Measurements from ENCODE around the gene RET.

The RET gene

DNA sequence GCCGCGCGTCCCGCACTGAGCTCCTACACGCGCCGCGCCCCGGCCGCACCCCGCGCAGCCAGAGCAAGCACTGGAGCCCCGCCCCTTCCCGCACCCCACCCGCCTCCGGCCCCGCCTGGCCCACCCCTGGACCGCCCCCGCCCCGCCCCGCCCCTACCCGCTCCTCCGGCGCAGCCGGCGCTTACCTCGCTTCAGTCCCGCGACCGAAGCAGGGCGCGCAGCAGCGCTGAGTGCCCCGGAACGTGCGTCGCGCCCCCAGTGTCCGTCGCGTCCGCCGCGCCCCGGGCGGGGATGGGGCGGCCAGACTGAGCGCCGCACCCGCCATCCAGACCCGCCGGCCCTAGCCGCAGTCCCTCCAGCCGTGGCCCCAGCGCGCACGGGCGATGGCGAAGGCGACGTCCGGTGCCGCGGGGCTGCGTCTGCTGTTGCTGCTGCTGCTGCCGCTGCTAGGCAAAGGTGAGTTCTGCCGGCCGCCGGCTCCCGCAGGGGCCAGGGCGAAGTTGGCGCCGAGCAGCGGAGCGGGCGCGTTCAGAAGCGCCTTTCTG is at the start of gene RET:
RET (plus strand) TSS at position 194 of the 545 bp plus-strand sequence; CDS start at position 384, 190 bp downstream.
- no peak for DNase-seq (ENCODE audit: low read depth in 2 of 2)

DNA sequence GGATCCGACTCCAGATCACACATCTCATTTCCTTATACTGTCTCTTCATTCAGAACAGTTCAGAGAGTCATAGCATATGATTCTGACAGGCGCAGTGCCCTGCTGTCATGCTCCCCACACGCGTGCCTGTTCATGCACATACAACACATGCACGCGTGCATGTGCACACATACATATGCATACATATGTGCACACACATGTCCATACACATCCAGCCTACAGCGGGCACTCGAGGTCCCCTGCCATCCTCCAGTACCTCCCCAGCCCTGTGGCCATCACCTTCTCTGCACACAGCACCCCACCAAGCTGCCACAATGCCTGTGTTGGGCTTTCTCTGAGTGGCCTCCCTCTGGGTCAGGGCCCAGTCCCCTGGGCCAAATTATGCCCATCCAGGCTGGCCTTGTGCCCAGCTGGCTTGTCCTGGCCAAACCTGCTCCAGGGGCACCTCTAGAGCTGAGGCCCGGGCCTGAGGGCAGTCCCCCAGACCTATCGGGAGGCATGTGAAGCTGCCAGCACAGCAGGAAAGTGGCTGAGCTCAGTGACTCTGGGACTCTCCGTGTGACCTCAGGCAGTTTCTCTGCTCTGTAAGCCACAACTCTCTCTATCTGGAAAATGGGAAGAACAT is 49.4 kb upstream of the RET start:
- no peak for DNase-seq (ENCODE audit: low read depth in 2 of 2)

DNA sequence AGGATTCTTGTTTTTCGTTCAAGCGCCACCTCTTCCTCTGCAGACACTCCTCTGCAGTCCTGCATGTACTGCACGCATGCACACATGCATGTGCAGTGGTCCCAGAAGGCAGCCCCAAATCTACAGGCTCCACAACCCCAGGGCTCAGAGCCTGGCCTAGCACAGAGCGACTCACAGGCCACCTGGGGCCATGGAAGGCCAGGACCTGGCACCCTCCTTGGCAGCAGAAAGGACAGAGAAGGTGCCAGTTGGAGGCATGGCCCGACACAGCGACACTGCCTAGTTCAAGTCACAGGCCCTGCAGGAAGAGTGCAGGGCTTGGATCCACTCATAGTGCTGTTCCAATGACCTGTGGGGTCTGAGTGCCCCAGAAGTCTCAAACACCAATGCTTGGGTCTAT is 48.7 kb upstream of the RET start:
- no peak for DNase-seq (ENCODE audit: low read depth in 2 of 2)

DNA sequence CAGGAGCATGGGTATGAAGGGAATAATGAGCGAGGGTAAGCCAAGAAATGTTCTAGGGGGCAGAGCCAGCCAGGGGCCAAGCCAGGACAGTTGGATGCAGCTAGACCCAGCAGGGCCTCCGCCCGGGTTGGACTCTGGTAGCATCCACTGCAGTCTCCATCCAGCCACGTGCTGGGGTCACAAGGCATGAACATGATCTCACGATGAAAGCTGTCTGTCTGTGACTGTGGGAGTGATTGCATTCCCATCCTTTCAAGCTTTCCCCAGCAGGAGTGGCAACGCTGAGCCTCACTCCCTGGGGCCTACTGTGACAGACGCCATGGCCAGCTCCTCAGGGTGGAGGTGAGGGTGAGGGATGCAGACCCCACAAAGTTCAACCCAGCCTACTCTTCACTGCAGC is 47.8 kb upstream of the RET start:
- no peak for DNase-seq (ENCODE audit: low read depth in 2 of 2)

DNA sequence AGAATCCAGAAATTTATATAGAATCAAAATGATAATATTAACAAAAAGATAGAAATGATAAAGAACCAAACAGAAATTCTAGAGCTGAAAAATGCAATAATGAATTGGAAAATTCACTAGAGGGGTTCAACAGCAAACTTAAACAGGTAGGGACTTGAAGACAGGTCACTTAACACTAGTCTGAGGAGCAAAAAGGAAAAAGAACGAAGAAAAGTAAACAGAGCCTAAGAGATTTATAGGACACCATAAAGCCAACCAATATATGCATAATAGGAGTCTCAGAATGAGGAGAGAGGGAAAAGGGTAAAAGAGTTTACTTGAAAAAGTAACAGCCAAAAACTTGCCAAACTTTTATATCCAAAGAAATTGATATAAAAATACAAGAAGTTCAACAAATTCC is 44.3 kb upstream of the RET start:
- DNase-seq (ENCODE audit: low read depth in 2 of 2), result no peak

DNA sequence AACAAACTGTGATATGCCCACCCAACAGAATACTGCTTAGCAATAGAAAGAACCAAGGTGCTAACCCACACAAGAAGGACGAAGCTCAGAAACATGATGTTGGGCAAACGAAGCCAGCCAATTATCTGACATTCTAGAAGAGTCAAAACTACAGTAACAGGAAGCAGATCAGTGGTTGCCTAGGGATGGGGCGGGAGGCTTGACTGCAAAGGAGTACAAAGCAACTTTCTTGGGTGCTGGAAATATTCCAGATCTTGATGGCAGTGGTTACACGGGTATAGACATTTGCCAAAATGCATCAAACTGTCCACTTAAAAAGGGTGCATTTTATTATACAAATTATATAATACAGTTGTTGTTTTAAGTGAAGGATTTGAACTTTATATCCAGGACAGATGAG is 41.1 kb upstream of the RET start:
- no peak for DNase-seq (ENCODE audit: low read depth in 2 of 2)

DNA sequence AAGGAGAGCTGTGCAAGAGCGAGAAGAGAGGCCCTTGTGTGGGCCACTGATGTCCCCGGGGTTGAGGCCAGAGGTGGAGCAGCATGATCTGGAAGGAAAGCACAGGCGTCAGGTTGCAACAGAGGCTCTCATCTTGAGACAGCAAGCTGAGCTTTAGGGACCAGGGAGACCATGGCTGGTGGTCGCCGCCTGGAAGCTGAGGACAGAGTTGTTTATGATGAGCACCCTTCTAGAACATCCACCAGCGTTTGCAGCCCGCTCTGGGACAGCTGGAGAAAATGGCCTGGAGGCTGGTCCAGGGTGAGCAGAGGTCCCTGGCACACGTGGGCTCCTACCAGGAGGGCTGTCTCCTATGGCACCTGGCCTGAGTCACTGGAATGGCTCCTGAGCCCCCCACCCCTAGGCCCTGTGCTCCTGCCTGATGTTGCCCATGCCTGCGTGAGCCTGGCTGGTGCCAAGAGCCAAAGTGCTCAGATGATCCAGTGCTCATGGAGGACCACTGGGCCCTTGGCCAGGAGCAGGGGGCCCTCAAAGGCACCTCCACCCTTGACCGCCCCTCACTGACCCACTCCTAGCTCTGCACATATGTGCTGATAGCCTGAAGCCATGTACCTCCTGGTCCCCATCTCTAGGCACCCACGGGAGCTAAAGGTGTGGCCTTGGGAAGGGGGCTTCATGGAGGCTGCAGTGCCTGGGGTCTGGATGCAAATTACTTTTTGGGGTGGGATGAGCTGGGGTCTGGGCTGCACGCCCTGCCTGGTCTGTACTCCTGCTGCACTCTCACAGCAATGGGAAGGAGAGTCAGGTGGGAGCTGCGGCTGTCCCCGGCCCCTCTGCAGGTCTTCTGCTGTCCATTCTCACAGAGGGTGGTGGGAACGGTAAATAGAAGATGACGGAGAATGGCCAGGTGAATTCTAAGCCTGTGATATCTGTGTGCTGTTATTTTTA is 40.1 kb upstream of the RET start:
- no peak for DNase-seq (ENCODE audit: low read depth in 2 of 2)

DNA sequence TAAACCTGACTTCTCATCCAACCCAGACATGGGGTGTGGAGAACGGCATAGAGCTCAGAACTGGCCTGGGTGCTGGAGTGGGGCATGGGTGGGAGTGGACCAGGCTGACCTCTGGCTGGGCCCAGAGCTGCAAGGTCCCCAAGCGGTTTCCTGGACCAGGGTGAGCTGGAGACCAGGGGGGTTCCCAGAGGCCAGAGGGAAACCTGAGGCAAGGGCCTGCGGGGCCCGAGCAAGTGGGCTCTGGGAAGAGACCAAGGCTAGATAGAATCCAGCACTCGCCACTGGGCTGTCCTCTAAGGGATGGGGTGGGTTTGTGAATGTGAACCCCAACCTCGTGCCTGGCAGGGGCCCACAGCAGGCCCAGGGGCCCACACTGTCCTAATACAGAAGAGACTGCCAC is 39.4 kb upstream of the RET start:
- no peak for DNase-seq (ENCODE audit: low read depth in 2 of 2)

DNA sequence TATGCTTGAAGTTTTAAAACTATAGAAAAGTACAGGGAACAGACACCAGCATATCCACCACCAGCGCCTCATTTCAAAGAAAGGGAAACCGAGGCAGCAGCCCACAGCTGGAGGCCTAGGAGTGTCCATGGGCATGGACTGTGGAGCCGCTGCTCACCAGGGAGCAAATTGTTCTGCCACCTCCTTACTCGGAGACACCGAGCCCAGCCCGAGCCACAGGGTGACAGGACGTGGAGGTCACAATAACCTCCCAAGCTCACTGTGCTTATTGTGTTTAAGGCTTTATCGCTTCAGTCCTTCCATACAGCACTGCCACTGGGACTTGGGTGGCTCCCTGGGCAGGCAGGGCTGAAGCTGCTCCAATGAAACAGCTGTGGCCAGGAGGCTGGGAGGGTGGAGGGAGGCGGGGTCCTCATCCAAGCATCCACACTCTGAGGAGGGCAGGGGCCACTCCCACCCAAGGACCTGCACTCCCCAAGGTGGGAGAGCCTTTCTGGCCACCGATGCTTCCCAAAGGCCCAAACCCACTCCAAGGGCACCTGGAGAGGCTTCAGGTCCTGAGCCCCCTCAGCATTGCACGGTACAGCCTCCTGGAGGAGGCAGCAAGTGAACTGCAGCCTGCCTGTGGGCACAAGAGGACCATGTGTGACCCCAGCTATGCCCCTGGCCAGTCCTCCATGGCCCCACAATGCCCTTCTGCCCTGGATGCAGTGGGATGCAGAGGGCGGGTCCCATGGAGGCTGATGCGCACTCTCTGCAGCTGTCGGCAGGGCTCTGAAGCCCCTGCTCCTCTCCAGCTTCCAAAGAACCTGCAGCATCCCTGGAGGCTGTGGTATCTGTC is 38.7 kb upstream of the RET start:
- DNase-seq (ENCODE audit: low read depth in 2 of 2), result no peak

DNA sequence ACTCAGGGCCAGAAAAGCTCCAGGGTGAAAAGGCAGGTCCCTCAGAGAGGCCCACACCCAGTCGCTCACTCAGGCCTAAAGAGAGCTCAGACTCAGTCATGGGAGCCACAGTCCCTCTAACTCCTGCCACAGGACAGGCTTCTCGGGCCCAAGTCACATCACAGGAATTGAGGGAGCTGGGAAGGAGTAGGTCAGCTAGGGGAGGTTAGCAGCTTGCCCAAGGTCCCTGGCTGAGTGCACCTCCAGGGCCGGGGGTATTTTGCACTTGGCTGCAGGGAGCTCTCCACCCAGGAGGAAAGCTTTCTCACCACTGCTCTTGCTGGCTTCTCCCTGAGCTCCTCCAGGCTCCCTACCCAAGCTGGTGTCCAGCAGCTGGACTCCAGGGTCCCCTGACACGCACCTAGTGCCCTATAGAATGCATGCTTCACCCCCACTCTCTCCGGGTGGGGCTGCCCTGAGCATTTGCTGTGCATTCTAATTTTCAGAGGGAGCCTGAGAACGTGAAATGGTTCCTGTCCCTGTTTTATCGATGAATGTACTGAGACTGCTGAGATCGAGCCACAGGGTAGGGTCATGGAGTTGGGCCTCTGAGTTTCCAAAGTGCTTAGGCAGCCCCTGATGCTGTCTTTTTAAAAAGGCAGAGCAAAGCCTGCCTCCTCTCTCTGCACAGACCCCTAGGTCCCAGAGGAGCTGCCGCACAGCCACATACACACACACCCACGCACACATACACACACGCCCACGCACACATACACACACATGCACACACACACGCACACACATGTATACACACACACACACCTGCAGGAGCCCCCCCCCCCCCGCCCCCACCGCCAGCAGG is 37.9 kb upstream of the RET start:
- no peak for DNase-seq (ENCODE audit: low read depth in 2 of 2)

DNA sequence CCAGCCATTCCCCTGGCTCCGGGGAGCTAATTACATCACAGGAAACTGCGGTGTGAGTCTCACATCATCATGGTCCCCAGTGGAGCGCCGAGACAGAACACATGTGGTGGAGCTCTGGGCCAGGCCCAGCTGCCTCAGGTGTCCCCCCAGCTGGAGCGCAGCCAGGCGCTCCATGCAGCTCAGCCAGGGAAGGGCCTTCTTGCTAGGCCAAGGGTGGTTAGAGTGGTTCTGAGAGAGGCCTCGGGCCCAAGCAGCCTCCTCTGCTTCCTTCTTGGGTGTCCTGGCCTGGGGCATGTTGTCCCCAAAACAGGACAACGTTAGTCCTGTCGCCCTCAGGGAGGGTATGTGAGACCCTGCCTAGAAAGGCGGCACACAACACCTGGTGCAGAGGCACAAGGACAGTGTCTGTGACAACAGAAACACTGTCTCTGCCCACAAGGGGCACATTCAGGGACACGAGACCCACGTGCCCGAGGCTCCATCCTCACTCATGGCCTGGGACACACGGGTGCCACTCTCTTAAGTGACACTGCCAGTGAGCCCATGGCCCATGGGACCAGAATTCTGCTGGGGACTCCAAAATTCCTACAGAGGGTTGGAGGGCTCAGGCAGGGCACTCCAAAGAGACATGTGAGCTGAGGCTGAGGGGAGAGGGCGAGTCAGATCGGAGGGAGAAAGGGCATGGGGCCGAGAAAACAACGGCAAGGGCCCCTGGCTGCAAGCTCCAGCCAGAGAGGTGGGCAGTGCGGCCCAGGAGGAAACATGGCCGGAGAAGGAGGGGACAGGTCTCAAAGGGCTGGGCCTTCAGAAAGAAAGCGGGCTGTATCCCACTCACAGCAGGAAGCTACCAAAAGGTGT is 37.0 kb upstream of the RET start:
- DNase-seq (ENCODE audit: low read depth in 2 of 2), result no peak

DNA sequence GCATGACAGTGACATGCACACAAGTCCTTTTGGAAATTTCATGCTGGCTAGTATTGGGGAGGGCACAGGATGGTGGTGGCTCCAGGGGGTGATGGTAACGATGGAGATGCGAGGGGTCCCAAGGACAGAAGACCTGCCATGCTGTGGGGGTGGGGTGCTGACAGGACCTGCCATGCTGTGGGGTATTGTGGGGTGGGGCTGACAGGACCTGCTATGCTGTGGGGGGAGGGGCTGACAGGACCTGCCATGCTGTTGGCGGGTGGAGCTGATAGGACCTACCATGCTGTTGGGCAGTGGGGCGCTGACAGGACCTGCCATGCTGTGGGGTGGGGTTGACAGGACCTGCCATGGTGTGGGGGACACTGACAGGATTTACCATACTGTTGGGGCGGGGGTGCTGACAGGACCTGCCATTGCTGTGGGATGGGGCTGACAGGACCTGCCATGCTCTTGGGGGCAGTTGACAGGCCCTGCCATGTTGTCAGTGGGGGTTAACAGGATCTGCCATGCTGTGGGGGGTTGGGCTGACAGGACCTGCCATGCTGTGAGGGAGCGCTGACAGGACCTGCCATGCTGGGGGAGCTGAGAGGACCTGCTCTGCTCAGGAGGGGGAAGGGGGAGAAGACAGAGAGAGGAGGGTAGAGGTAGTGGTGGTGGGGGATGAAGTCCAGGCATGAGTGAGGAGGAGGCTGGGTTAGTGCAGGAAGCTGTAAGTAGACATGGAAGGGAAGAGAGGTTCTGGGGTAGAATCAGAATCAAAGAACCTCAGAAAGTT is 36.2 kb upstream of the RET start:
- DNase-seq (ENCODE audit: low read depth in 2 of 2), result no peak

DNA sequence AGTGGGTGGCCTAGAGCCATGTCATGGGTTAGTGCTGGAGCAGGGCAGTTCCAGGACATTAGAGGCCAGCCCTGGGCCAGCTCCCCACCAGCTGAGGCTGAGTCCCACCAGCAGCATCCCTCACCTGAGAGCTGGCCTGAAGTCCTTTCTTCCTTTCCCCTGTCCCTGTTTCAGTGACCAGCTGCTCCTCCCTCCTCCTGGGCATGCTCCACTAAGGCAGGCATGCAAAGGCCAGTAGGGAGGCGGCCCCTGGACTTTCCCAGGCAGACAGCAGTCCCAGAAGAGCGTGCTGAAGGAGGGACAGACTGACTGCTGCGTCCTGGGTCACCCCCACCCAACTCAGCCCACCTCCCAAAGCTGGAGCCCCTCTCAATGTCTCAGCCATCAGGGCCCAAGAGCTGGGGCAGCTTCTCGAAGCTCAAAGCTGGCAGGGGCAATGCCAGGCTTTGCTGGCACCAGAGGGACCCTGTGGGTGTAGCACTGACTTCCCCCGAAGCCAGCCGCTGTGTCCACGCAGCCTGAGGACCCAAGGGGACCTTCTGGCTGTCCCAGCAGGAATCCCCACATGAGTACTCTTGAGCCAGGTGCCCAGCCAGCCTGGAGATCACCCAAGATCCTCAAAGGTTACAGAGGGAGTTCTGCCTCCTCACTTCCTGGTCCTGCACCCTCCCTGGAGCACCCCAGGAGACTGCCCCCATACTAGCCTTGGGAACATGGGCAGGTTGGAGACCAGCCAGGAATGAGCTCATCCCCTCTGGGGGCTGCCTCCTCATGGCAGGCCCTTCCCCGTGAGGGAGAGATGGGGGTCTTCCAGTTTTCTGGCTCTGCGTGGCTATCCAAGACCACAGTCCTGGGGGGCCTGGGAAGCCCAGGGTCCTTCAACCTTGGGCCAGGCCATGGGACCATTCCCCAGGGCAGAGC is 35.2 kb upstream of the RET start:
- no peak for DNase-seq (ENCODE audit: low read depth in 2 of 2)

DNA sequence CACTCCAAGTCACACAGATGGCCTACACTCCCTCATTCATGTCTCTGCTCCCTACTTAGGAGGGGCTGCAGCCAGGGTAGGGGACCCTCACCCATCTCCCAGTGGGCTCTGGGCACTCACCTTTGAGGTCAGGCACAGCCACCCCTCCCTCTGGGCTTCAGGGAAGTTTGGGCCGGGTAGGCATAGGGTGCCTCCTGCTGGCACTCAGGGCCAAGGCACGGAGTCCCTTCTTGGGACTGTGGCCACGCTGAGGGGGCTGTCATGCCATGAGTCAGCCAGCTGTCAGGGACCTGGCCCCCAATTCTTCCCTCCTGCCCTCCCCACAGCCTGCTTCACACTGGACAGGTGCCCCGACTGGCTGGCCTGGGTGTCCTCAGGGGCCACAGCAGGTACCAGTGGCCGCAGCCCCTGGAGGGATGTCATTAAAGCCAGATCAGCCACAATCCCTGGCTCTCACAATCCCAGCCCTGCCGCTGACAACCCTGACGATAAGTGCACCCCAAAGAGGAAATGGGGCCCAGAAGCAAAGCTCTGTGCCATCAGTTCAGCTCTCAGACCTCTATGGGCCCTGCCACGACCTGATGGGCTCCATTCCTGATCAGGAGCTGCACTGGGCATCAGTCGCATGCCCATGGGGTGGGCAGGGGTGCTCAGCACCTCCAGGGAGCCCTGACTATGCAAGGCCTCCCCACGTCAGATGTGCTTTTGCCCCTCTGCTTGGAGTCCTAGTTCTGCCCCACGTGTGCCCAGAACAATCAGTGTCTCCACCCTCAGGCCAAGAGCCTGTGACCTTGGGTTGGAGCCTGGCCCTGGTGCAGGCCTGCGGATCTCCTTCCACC is 34.1 kb upstream of the RET start:
- no peak for DNase-seq (ENCODE audit: low read depth in 2 of 2)

DNA sequence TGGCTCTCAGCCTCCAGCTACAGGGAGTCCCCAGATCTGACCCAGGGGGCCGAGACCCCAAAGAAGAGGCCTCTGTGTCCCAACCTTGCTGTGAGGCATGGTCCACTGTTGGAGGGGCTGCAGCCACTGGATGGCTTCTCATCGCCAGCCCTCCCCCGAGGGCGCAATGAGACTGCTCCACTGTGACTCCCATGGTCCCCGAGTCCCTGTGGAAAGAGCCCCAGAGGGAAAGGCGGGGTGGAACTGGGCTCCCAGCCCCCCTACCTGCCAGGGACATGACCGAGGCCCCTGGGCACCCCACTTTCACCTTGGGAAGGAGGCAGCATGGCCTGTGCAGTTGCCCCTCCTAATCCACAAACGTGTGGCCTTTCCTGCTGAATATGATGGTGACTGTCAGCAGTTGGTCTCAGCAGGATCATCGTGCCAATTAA is 33.5 kb upstream of the RET start:
- no peak for DNase-seq (ENCODE audit: low read depth in 2 of 2)

DNA sequence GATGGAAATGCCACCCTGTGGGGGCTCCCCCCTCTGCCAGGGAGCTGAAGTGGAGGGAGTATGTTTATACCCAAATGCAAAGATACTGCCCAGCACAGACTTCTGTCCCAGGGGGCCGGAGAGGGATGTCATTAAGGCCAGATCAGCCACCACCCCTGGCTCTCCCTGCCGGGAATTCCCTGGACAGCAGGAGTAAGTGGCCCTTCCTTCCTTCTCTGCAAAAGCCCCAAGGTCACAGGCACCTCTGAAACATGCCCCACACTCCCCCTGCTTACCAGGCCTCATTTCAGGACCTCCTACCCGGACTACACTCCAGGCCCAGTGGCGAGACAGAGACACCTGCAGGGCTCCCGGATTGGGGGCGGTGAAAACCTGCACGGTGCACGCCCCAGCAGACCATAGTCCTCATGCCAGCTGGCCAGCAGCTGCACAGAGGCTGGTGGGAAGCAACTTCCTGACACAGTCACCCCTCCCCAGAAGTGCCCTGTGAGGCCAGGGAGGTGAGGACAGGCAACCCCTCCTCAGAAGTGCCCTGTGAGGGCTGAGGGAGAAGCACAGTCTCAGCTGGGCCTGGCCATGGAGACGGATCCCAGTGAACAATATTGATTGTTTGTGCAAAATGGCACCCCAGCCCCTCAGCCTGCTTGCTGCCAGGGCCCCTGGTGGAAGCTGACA is 33.0 kb upstream of the RET start:
- DNase-seq (ENCODE audit: low read depth in 2 of 2), result no peak

DNA sequence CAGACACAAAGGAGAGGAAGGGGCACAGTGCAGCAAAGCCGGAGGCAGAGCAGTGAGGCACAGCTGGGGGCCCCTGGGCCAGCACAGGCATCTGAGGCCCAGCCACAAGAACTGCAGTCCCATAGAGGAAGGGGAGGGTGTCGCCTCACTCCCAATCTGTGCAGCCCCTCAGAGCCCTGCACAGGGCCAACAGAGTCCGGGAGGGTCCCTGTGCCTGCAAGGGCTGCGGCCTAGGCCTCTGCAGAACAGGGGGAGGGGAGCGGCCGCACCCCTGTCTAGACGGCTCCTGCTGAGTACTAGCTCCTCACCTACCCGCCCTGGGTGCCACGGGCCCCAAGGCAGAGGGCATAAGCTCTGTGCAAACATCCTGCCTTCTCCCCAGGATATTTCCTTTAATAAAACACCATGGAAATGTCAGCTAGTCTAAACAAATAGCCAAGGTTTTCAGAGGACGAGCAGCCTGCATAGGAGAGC is 32.4 kb upstream of the RET start:
- DNase-seq (ENCODE audit: low read depth in 2 of 2), result no peak

Data from stimulated activated CD4-positive, alpha-beta T cell treated with anti-CD3 and anti-CD28 coated beads, Interleukin-15, amount 100 ng/mL, for 48 hours (primary cell).